CD14-positive monocyte (primary cell): Measurements from ENCODE around the gene LDLR. TPM values are rescaled to one million over a fixed set of nuclear protein-coding genes. Genes with fewer than 3 reads are reported as not detected.

Source experiments
- DNase-seq, 3 donors: peaks; one replicate each; pipeline ENCODE4 v3.0.0-alpha.2; 2011 to 2022
- H2AFZ ChIP-seq: 2 replicates; pipeline ENCODE4 v1.6.0; 2012; ENCODE audit warnings: mild to moderate bottlenecking, low read depth, low read length, inconsistent platforms; ENCODE audit not compliant: insufficient read depth, poor library complexity, severe bottlenecking
- H3K27ac ChIP-seq, 2 donors: 1 replicate in 1 of 2; 2 replicates in 1 of 2; pipeline ENCODE4 v1.5.1; 2012 to 2013; ENCODE audit warnings: low read length in 2 of 2, control low read depth in 1 of 2, inconsistent platforms in 1 of 2, low read depth in 1 of 2, mild to moderate bottlenecking in 1 of 2
- H3K27me3 ChIP-seq, 2 donors: one replicate each; pipeline versions ENCODE4 v1.6.0 to v1.6.1; 2011 to 2013; ENCODE audit warnings: low read length in 2 of 2; ENCODE audit not compliant: control insufficient read depth in 2 of 2, insufficient read depth in 2 of 2
- H3K36me3 ChIP-seq, 2 donors: replicated peaks in 1 of 2; 1 replicate in 1 of 2; 2 replicates in 1 of 2; pipeline versions ENCODE4 v1.5.1 to v1.6.1; 2012 to 2013; ENCODE audit warnings: low read length in 2 of 2, control low read depth in 1 of 2, inconsistent platforms in 1 of 2, mild to moderate bottlenecking in 1 of 2; ENCODE audit not compliant: insufficient read depth in 2 of 2, control insufficient read depth in 1 of 2
- H3K4me1 ChIP-seq, 2 donors: 1 replicate in 1 of 2; 2 replicates in 1 of 2; pipeline versions ENCODE4 v1.5.1 to v1.6.1; 2012 to 2013; ENCODE audit warnings: low read length in 2 of 2, control low read depth in 1 of 2, inconsistent platforms in 1 of 2, mild to moderate bottlenecking in 1 of 2, moderate library complexity in 1 of 2; ENCODE audit not compliant: insufficient read depth in 2 of 2, control insufficient read depth in 1 of 2
- H3K4me2 ChIP-seq: replicated peaks from 2 replicates; pipeline ENCODE3; 2012; ENCODE audit warnings: low read length, moderate library complexity, mild to moderate bottlenecking; ENCODE audit not compliant: poor library complexity, severe bottlenecking; ENCODE audit errors: extremely low read depth
- H3K4me3 ChIP-seq, 3 experiments: fragments of 200-600 bp in 1 of 3; sonication (generic) in 1 of 3; replicated peaks in 1 of 3; 1 replicate in 2 of 3; 2 replicates in 1 of 3; pipeline ENCODE4 v1.5.1; 2011 to 2013; ENCODE audit warnings: low read length in 3 of 3, mild to moderate bottlenecking in 3 of 3, control low read depth in 2 of 3, low read depth in 2 of 3, inconsistent platforms in 1 of 3, moderate library complexity in 1 of 3
- H3K79me2 ChIP-seq: 2 replicates; pipeline ENCODE4 v1.6.0; 2012; ENCODE audit warnings: mild to moderate bottlenecking, control low read depth, inconsistent platforms, low read length, moderate library complexity; ENCODE audit not compliant: insufficient read depth
- H3K9ac ChIP-seq: 2 replicates; pipeline ENCODE4 v1.6.0; 2017; ENCODE audit warnings: low read length, mild to moderate bottlenecking; ENCODE audit not compliant: insufficient read depth, poor library complexity, severe bottlenecking
- H3K9me3 ChIP-seq, 2 donors: replicated peaks in 1 of 2; 1 replicate in 1 of 2; 2 replicates in 1 of 2; pipeline versions ENCODE4 v1.5.1 to v1.6.1; 2012 to 2013; ENCODE audit warnings: low read length in 2 of 2, control low read depth in 1 of 2; ENCODE audit not compliant: control insufficient read depth in 1 of 2, insufficient read depth in 1 of 2
- H4K20me1 ChIP-seq: 2 replicates; pipeline ENCODE4 v1.6.0; 2012; ENCODE audit warnings: mild to moderate bottlenecking, low read length, control low read depth, moderate library complexity; ENCODE audit not compliant: insufficient read depth
- H3K27ac Mint-ChIP-seq, 7 donors: one replicate each; pipeline ENCODE4 v1.8.0; 2020; ENCODE audit warnings: mild to moderate bottlenecking in 7 of 7, mixed read lengths in 7 of 7, moderate library complexity in 6 of 7, inconsistent platforms in 2 of 7
- H3K27me3 Mint-ChIP-seq, 3 donors: one replicate each; pipeline ENCODE4 v1.8.0; 2021 to 2022; ENCODE audit warnings: low read depth in 3 of 3, mild to moderate bottlenecking in 3 of 3, mixed read lengths in 3 of 3, moderate library complexity in 3 of 3, inconsistent platforms in 1 of 3
- H3K36me3 Mint-ChIP-seq, 2 donors: one replicate each; pipeline ENCODE4 v1.8.0; 2020; ENCODE audit warnings: mixed read lengths in 2 of 2, inconsistent platforms in 1 of 2, mild to moderate bottlenecking in 1 of 2
- H3K4me1 Mint-ChIP-seq: one replicate; pipeline ENCODE4 v1.8.0; 2020; ENCODE audit warnings: mild to moderate bottlenecking, mixed read lengths
- H3K4me3 Mint-ChIP-seq, 2 donors: one replicate each; pipeline ENCODE4 v1.8.0; 2020; ENCODE audit warnings: mild to moderate bottlenecking in 2 of 2, mixed read lengths in 2 of 2, moderate library complexity in 1 of 2
- H3K9me3 Mint-ChIP-seq, 7 donors: one replicate each; pipeline ENCODE4 v1.8.0; 2020 to 2022; ENCODE audit warnings: mixed read lengths in 7 of 7, mild to moderate bottlenecking in 6 of 7, moderate library complexity in 6 of 7, inconsistent platforms in 2 of 7
- CTCF ChIP-seq: fragments of 200-600 bp; IDR thresholded peaks from one replicate; pipeline ENCODE4 v1.8.0; 2022; ENCODE audit warnings: antibody characterized with exemption, mild to moderate bottlenecking
- WGBS: methylation state at CpG from one replicate; pipeline ENCODE4 v1.1.5; 2013; ENCODE audit warnings: missing lambda C conversion rate; ENCODE audit not compliant: insufficient coverage; 5-methylcytosine and 5-hydroxymethylcytosine counted together
- intact Hi-C, 2 donors: fragments of 100-400 bp; cut with micrococcal nuclease; formaldehyde crosslinking; loops; one replicate each; pipeline versions ENCODE4 v1.15.0 to v1.15.1; 2023
- polyA plus RNA-seq, 3 donors: library from polyadenylated mRNA; depleted of rRNA in 1 of 3; unstranded in 2 of 3; stranded (reverse) in 1 of 3; fragments of 300-500 nt in 2 of 3; fragments of >200 nt in 1 of 3; fragmentation: Illumina TruSeq in 2 of 3; gene quantifications; 1 replicate in 2 of 3; 2 replicates in 1 of 3; pipeline ENCODE4 v1.2.3, GENCODE V29; 2012 to 2021

The LDLR gene
- polyA plus RNA-seq, 3 donors, result 14.3 to 21.2 (median 19.8) TPM

GRCh38 chr19:11168568-11168967 is 79.3 kb downstream of the LDLR start:
- intact Hi-C loops, result no loop called here
- Histone ChIP-seq H3K27ac (no peak overlapping the region), H3K79me2 (no peaks in the 10 kb centered on the region), H4K20me1 (no peaks in the 10 kb centered on the region), H2AFZ (no peak overlapping the region), H3K4me1 (no peaks in the 10 kb centered on the region), H3K4me3 (no peak overlapping the region), H3K9ac (no peak overlapping the region), H3K9me3 (no peaks in the 10 kb centered on the region), H3K4me2 (no peak overlapping the region), H3K36me3 (no peaks in the 10 kb centered on the region), H3K27me3 (no peaks in the 10 kb centered on the region)
- Mint-ChIP-seq H3K9me3 (peaks cover 0 to 3% (median 0%) of the 10 kb centered on the region in 7 donors), H3K4me3 (no peak overlapping the region), H3K4me1 (no peaks in the 10 kb centered on the region), H3K36me3 (peaks cover 0 to 7% of the 10 kb centered on the region in 2 donors), H3K27ac (no peak overlapping the region), H3K27me3 (peaks cover 0 to 3% (median 0%) of the 10 kb centered on the region in 3 donors)
- DNase-seq, result no peak
- WGBS, result 98% methylated on average over 5 of the region's 7 CpGs
- no peak for TF ChIP-seq CTCF

DNA sequence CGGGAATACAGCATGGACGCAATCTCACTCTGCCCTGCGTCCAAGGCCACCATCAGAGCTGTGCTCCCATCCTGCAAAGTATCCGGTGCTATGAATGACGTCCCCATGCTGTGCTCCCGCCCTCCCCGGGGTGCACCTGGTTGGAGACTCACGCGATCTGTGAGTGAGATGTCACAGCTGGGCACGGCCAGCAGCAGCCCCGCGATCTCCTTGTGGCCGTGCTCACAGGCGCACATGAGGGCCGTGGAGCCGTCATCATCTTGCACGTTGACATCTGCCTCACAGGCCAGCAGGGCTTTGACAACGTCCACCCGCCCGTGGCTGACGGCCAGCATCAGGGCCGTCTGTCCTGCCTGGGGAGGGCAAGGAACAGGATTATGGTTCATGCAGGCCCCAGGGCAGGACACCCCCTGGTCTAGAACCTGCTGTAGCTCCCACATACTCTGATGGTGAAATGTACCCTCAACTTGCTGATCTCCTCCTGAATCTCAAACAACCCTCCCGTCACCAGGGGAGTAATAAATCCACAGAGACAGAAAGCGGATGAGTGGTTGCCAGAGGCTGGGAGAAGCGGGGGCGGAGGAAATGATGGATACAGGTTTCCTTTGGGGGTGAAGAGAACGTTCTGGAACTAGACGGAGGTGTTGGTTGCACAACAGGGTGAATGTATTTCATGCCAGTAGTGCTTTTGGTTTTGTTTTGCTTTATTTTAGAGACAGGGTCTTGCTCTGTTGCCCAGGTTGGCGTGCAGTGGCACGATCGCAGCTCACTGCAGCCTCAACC is 80.8 kb downstream of the LDLR start:
- no peaks in the 10 kb centered on the region for H3K79me2 ChIP-seq
- no peak overlapping the region for H3K4me2 ChIP-seq
- Mint-ChIP-seq H3K9me3 (peaks cover 0 to 3% (median 0%) of the 10 kb centered on the region in 7 donors), H3K27me3 (peaks cover 0 to 3% (median 0%) of the 10 kb centered on the region in 3 donors), H3K36me3 (peaks cover 0 to 7% of the 10 kb centered on the region in 2 donors), H3K4me1 (no peaks in the 10 kb centered on the region), H3K27ac (peak overlapping the region in 1 of 7 donors; percentile 59), H3K4me3 (no peak overlapping the region)
- H2AFZ ChIP-seq, result no peak overlapping the region
- no peak overlapping the region for H3K9ac ChIP-seq
- no peak overlapping the region for H3K27ac ChIP-seq
- no peaks in the 10 kb centered on the region for H3K36me3 ChIP-seq
- WGBS, result 93% methylated on average over 26 of the region's 31 CpGs
- H3K4me3 ChIP-seq, result no peak overlapping the region
- no peaks in the 10 kb centered on the region for H3K27me3 ChIP-seq
- DNase-seq, result no peak
- H3K9me3 ChIP-seq, result no peaks in the 10 kb centered on the region
- H4K20me1 ChIP-seq, result no peaks in the 10 kb centered on the region
- no peaks in the 10 kb centered on the region for H3K4me1 ChIP-seq
- TF ChIP-seq CTCF, result no peak
- intact Hi-C loops, result no loop called here
